A673 (cell line): Measurements from ENCODE around the gene PBRM1. TPM values are rescaled to one million over a fixed set of nuclear protein-coding genes. Genes with fewer than 3 reads are reported as not detected.

Experiments
- BruUV-seq: library from RNA; stranded (reverse); fragments of 400-500 nt; replicated peaks from 2 replicates; lab custom pipeline; 2021; lab: Mats Ljungman, UMichigan
- CTCF ChIA-PET: fragments of 300-600 bp; sonication (Branson Sonifier 250); formaldehyde crosslinking; loops from one replicate; lab custom pipeline; 2022; ENCODE audit warnings: antibody characterized with exemption; lab: Charles Lee
- POLR2A ChIA-PET: fragments of 300-600 bp; sonication (Branson Sonifier 250); formaldehyde crosslinking; loops from one replicate; lab custom pipeline; 2022; ENCODE audit warnings: antibody characterized with exemption; ENCODE audit not compliant: low non-redundant PET; lab: Charles Lee
- DNase-seq: peaks from one replicate; pipeline ENCODE4 v3.0.0-alpha.2; 2015; ENCODE audit warnings: low spot score
- H3K27ac ChIP-seq: fragments of 200-600 bp; sonication (generic); 2 replicates; pipeline ENCODE4 v1.5.1; 2016; ENCODE audit warnings: mixed run types, low read depth, mild to moderate bottlenecking, mixed read lengths, antibody characterized with exemption, low read length; ENCODE audit not compliant: poor library complexity, severe bottlenecking
- H3K27me3 ChIP-seq: fragments of 200-600 bp; sonication (generic); replicated peaks from 2 replicates; pipeline ENCODE4 v1.6.1; 2017; ENCODE audit warnings: mixed run types, low read depth, mild to moderate bottlenecking, mixed read lengths, antibody characterized with exemption, low read length; ENCODE audit not compliant: insufficient read depth, poor library complexity
- H3K36me3 ChIP-seq: fragments of 200-600 bp; sonication (generic); 2 replicates; pipeline ENCODE4 v1.6.1; 2016; ENCODE audit warnings: mixed run types, mild to moderate bottlenecking, mixed read lengths, antibody characterized with exemption, low read length; ENCODE audit not compliant: insufficient read depth, poor library complexity, severe bottlenecking
- H3K4me1 ChIP-seq: fragments of 200-600 bp; sonication (generic); 2 replicates; pipeline ENCODE4 v1.6.1; 2017; ENCODE audit warnings: mixed run types, mild to moderate bottlenecking, mixed read lengths, antibody characterized with exemption, low read length; ENCODE audit not compliant: insufficient read depth, poor library complexity, severe bottlenecking
- H3K4me3 ChIP-seq: fragments of 200-600 bp; sonication (generic); 2 replicates; pipeline ENCODE4 v1.5.1; 2016; ENCODE audit warnings: low read depth, mixed run types, mild to moderate bottlenecking, mixed read lengths, low read length; ENCODE audit not compliant: poor library complexity, severe bottlenecking
- H3K9me3 ChIP-seq: fragments of 200-600 bp; sonication (generic); 2 replicates; pipeline ENCODE4 v1.6.1; 2016; ENCODE audit warnings: mixed run types, low read depth, mild to moderate bottlenecking, mixed read lengths, antibody characterized with exemption, low read length; ENCODE audit not compliant: poor library complexity, severe bottlenecking
- EZH2 ChIP-seq: fragments of 200-600 bp; sonication (generic); IDR thresholded peaks from 2 replicates; pipeline ENCODE4 v1.6.1; 2017; ENCODE audit warnings: borderline replicate concordance, low read depth, mild to moderate bottlenecking, mixed read lengths, antibody characterized with exemption, low read length; ENCODE audit not compliant: poor library complexity, severe bottlenecking
- intact Hi-C: fragments of 100-400 bp; cut with micrococcal nuclease; formaldehyde crosslinking; loops from one replicate; pipeline ENCODE4 v1.10.0; 2022; ENCODE audit not compliant: unreplicated experiment
- total RNA-seq: library from RNA; stranded (reverse); gene quantifications from 2 replicates; pipeline ENCODE4 v1.2.3, GENCODE V29; 2021
- TF ChIP-seq, protein P1 (sequence below): fragments of 300-800, 200-600 bp; sonication (generic); conservative IDR thresholded peaks from 2 replicates; pipeline ENCODE4 v1.5.1; 2017; ENCODE audit warnings: low read depth, mild to moderate bottlenecking, antibody characterized with exemption, low read length, moderate library complexity, mixed read lengths

The PBRM1 gene
- total RNA-seq, 1 experiment from 2014 or later, result 65.0 TPM

DNA sequence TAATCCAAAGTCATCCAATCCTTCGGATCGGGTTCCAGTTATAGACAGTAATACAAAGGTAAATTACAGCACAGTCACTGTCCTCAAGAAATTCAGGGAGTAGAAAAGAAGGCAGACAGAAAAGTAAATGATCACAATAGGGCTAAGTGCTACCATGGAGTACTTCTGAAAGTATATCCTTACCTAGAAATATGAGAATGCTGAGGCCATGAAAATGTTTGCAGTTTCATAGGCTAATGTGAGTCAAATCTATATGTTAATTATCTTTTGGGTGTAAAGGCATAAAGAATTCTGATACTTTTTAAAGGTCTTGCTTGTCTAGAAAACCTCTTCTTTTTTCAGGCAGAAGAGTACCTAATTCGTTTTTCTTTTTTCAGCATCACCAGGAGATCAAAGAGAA is 29.8 kb downstream of the PBRM1 start:
- Histone ChIP-seq H3K27ac (no peak overlapping the region), H3K36me3 (peaks cover 17% of the 10 kb centered on the region), H3K9me3 (no peaks in the 10 kb centered on the region), H3K27me3 (no peaks in the 10 kb centered on the region), H3K4me1 (no peaks in the 10 kb centered on the region), H3K4me3 (no peak overlapping the region)
- DNase-seq, result no peak
- BruUV-seq, result no TSS peak
- ChIA-PET CTCF (no interaction called here), POLR2A (no interaction called here)
- TF ChIP-seq EZH2, result no peak
- TF ChIP-seq, protein P1, sequence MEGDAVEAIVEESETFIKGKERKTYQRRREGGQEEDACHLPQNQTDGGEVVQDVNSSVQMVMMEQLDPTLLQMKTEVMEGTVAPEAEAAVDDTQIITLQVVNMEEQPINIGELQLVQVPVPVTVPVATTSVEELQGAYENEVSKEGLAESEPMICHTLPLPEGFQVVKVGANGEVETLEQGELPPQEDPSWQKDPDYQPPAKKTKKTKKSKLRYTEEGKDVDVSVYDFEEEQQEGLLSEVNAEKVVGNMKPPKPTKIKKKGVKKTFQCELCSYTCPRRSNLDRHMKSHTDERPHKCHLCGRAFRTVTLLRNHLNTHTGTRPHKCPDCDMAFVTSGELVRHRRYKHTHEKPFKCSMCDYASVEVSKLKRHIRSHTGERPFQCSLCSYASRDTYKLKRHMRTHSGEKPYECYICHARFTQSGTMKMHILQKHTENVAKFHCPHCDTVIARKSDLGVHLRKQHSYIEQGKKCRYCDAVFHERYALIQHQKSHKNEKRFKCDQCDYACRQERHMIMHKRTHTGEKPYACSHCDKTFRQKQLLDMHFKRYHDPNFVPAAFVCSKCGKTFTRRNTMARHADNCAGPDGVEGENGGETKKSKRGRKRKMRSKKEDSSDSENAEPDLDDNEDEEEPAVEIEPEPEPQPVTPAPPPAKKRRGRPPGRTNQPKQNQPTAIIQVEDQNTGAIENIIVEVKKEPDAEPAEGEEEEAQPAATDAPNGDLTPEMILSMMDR, result no peak
- intact Hi-C loops, result no loop called here

DNA sequence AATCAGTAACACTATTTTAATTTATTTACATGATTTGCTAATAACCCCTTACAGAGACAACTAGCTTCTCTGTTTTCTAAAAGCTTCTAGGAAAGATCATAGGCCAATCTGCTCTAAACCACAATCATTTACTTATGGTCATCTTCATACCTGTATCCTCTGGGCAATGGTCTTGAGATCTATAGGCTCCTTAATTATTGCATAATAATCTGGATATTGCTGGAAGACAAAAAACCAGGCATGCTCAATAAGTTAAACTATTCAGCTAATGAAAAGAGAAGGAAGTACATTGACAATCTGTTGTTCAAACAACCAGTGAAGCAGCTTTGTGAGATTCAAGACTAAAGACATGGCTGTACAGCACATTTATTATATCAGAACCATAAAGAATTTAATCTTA is 34.1 kb downstream of the PBRM1 start:
- no peaks in the 10 kb centered on the region for H3K27me3 ChIP-seq
- ChIA-PET POLR2A (no interaction called here), CTCF (no interaction called here)
- intact Hi-C loops, result no loop called here
- H3K36me3 ChIP-seq, result peaks cover 9% of the 10 kb centered on the region
- DNase-seq, result no peak
- H3K4me1 ChIP-seq, result no peaks in the 10 kb centered on the region
- no peaks in the 10 kb centered on the region for H3K9me3 ChIP-seq
- no TSS peak for BruUV-seq
- no peak overlapping the region for H3K4me3 ChIP-seq
- TF ChIP-seq EZH2, result no peak
- TF ChIP-seq, protein P1, result no peak
- H3K27ac ChIP-seq, result no peak overlapping the region

- BruUV-seq, result no TSS peak
- Histone ChIP-seq H3K36me3 (peaks cover 14% of the 10 kb centered on the region), H3K4me1 (no peaks in the 10 kb centered on the region), H3K9me3 (no peaks in the 10 kb centered on the region), H3K4me3 (no peak overlapping the region), H3K27ac (no peak overlapping the region), H3K27me3 (no peaks in the 10 kb centered on the region)
- ChIA-PET POLR2A (no interaction called here), CTCF (no interaction called here)
- TF ChIP-seq, protein P1, result no peak
- no peak for TF ChIP-seq EZH2
- DNase-seq, result no peak
- intact Hi-C loops, result no loop called here
Observed at GRCh38 chr3:52650439-52650838, 35.3 kb downstream of the PBRM1 start.
